IMR-90 (cell line): ENCODE data around the gene TTLL11. TPM values are rescaled to one million over a fixed set of nuclear protein-coding genes. Genes with fewer than 3 reads are reported as not detected.

Source experiments
- ATAC-seq: fragments of 200-7000 bp; cut with Tn5 transposase; 2 replicates; pipeline ENCODE4 v1.9.1; 2020; ENCODE audit warnings: low read depth, mild to moderate bottlenecking, moderate library complexity
- BruUV-seq: library from RNA; stranded (reverse); fragments of 400-500 nt; replicated peaks from 2 replicates; lab custom pipeline; 2021; lab: Mats Ljungman, UMichigan
- CTCF ChIA-PET: fragments of 300-600 bp; formaldehyde crosslinking; extraction: SDS; loops from one replicate; lab custom pipeline; 2021; ENCODE audit warnings: antibody characterized with exemption; lab: Yijun Ruan, JAX
- POLR2A ChIA-PET: fragments of 300-600 bp; sonication (Branson Sonifier 250); formaldehyde crosslinking; loops from one replicate; lab custom pipeline; 2022; ENCODE audit warnings: antibody characterized with exemption; ENCODE audit not compliant: unreplicated experiment; lab: Charles Lee
- DNase-seq: peaks from one replicate; pipeline ENCODE4 v3.0.0; 2013
- H2AFZ ChIP-seq: replicated peaks from 2 replicates; pipeline ENCODE3; 2013; ENCODE audit warnings: low read length, mild to moderate bottlenecking; ENCODE audit not compliant: poor library complexity
- H2AK5ac ChIP-seq: 2 replicates; pipeline ENCODE4 v1.6.1; 2013; ENCODE audit warnings: low read depth, low read length, inconsistent platforms
- H2AK9ac ChIP-seq: replicated peaks from 2 replicates; pipeline ENCODE3; 2013; ENCODE audit warnings: mild to moderate bottlenecking, low read depth, low read length, moderate library complexity; ENCODE audit not compliant: poor library complexity
- H2BK120ac ChIP-seq: 2 replicates; pipeline ENCODE4 v1.6.1; 2013; ENCODE audit warnings: low read depth, low read length, inconsistent platforms
- H2BK15ac ChIP-seq: 3 replicates; pipeline ENCODE4 v1.6.1; 2013; ENCODE audit warnings: low read depth, low read length, inconsistent platforms
- H2BK20ac ChIP-seq: 2 replicates; pipeline ENCODE4 v1.6.1; 2013; ENCODE audit warnings: low read depth, mild to moderate bottlenecking, inconsistent platforms, low read length, moderate library complexity
- H2BK5ac ChIP-seq: 2 replicates; pipeline ENCODE4 v1.6.1; 2013; ENCODE audit warnings: mild to moderate bottlenecking, low read depth, low read length, inconsistent platforms; ENCODE audit not compliant: poor library complexity, severe bottlenecking
- H3K14ac ChIP-seq: replicated peaks from 2 replicates; pipeline ENCODE4 v1.6.1; 2013; ENCODE audit warnings: low read depth, low read length, inconsistent platforms
- H3K18ac ChIP-seq: 2 replicates; pipeline ENCODE4 v1.6.1; 2013; ENCODE audit warnings: low read depth, low read length, control low read depth
- H3K23ac ChIP-seq: 2 replicates; pipeline ENCODE4 v1.6.1; 2013; ENCODE audit warnings: low read depth, low read length, inconsistent platforms
- H3K27ac ChIP-seq: 2 replicates; pipeline ENCODE4 v1.5.1; 2013; ENCODE audit warnings: mild to moderate bottlenecking, control low read depth, low read length; ENCODE audit not compliant: insufficient read depth
- H3K27me3 ChIP-seq: 2 replicates; pipeline ENCODE4 v1.6.1; 2013; ENCODE audit warnings: low read length; ENCODE audit not compliant: control insufficient read depth, insufficient read depth
- H3K36me3 ChIP-seq: 2 replicates; pipeline ENCODE4 v1.6.1; 2013; ENCODE audit warnings: low read length, mixed read lengths; ENCODE audit not compliant: control insufficient read depth, insufficient read depth
- H3K4ac ChIP-seq: 2 replicates; pipeline ENCODE4 v1.6.1; 2013; ENCODE audit warnings: low read depth, low read length, inconsistent platforms
- H3K4me1 ChIP-seq: 2 replicates; pipeline ENCODE4 v1.6.1; 2013; ENCODE audit warnings: low read length, mixed read lengths; ENCODE audit not compliant: control insufficient read depth, insufficient read depth
- H3K4me2 ChIP-seq: 2 replicates; pipeline ENCODE4 v1.6.1; 2013; ENCODE audit warnings: low read depth, mild to moderate bottlenecking, control low read depth, low read length, moderate library complexity
- H3K4me3 ChIP-seq: 2 replicates; pipeline ENCODE4 v1.5.1; 2013; ENCODE audit warnings: low read depth, mild to moderate bottlenecking, control low read depth, low read length, moderate library complexity; ENCODE audit not compliant: insufficient read depth
- H3K56ac ChIP-seq: 2 replicates; pipeline ENCODE4 v1.6.1; 2013; ENCODE audit warnings: low read length, inconsistent platforms; ENCODE audit not compliant: insufficient read depth; ENCODE audit errors: extremely low read depth
- H3K79me1 ChIP-seq, 2 experiments: 2 replicates each; pipeline ENCODE4 v1.6.1; 2013; ENCODE audit warnings: low read length in 2 of 2, inconsistent platforms in 1 of 2, low read depth in 1 of 2
- H3K9ac ChIP-seq: 2 replicates; pipeline ENCODE4 v1.6.1; 2013; ENCODE audit warnings: low read depth, low read length, control low read depth
- H3K9me1 ChIP-seq: 2 replicates; pipeline ENCODE4 v1.6.1; 2013; ENCODE audit warnings: low read length, inconsistent platforms; ENCODE audit not compliant: insufficient read depth
- H3K9me3 ChIP-seq: 2 replicates; pipeline ENCODE4 v1.6.1; 2013; ENCODE audit warnings: low read length; ENCODE audit not compliant: control insufficient read depth, insufficient read depth
- H4K20me1 ChIP-seq: 2 replicates; pipeline ENCODE4 v1.6.1; 2013; ENCODE audit warnings: low read length, inconsistent platforms; ENCODE audit not compliant: insufficient read depth
- H4K5ac ChIP-seq: 2 replicates; pipeline ENCODE4 v1.6.1; 2013; ENCODE audit warnings: mild to moderate bottlenecking, low read depth, low read length, control low read depth
- H4K8ac ChIP-seq, 2 experiments: 2 replicates each; pipeline ENCODE4 v1.6.1; 2013; ENCODE audit warnings: low read depth in 2 of 2, low read length in 2 of 2, control low read depth in 1 of 2, inconsistent platforms in 1 of 2
- H4K91ac ChIP-seq: 2 replicates; pipeline ENCODE4 v1.6.1; 2013; ENCODE audit warnings: low read depth, low read length, inconsistent platforms; ENCODE audit not compliant: insufficient read depth
- BHLHE40 ChIP-seq: fragments of 150-350 bp; IDR thresholded peaks from 2 replicates; pipeline ENCODE4 v1.6.1; 2016; ENCODE audit warnings: mild to moderate bottlenecking, low read depth, low read length
- CEBPB ChIP-seq: IDR thresholded peaks from 2 replicates; pipeline ENCODE4 v1.6.1; 2012; ENCODE audit warnings: low read depth, low read length, improper control_type of control experiment
- CHD1 ChIP-seq: IDR thresholded peaks from 2 replicates; pipeline ENCODE4 v1.6.1; 2012; ENCODE audit warnings: low read depth, low read length, improper control_type of control experiment
- CTCF ChIP-seq: conservative IDR thresholded peaks from 2 replicates; pipeline ENCODE4 v1.5.1; 2012; ENCODE audit warnings: mild to moderate bottlenecking, low read depth, low read length, improper control_type of control experiment
- ELK1 ChIP-seq: fragments of 150-350 bp; IDR thresholded peaks from 2 replicates; pipeline ENCODE4 v1.6.1; 2016; ENCODE audit warnings: low read depth, mild to moderate bottlenecking, low read length, moderate library complexity, borderline replicate concordance
- FOS ChIP-seq: fragments of 150-350 bp; IDR thresholded peaks from 2 replicates; pipeline ENCODE4 v1.6.1; 2016; ENCODE audit warnings: low read depth, low read length
- MAFK ChIP-seq: IDR thresholded peaks from 2 replicates; pipeline ENCODE4 v1.6.1; 2012; ENCODE audit warnings: low read depth, low read length, improper control_type of control experiment
- MAZ ChIP-seq: IDR thresholded peaks from 2 replicates; pipeline ENCODE4 v1.6.1; 2012; ENCODE audit warnings: low read depth, mild to moderate bottlenecking, low read length, improper control_type of control experiment, moderate library complexity, borderline replicate concordance
- MXI1 ChIP-seq: IDR thresholded peaks from 2 replicates; pipeline ENCODE4 v1.6.1; 2012; ENCODE audit warnings: low read depth, mild to moderate bottlenecking, low read length, moderate library complexity, borderline replicate concordance
- NFE2L2 ChIP-seq: fragments of 150-350 bp; IDR thresholded peaks from 2 replicates; pipeline ENCODE4 v1.6.1; 2016; ENCODE audit warnings: low read depth, mild to moderate bottlenecking, low read length
- POLR2A ChIP-seq: IDR thresholded peaks from 2 replicates; pipeline ENCODE4 v1.6.1; 2012; ENCODE audit warnings: mild to moderate bottlenecking, low read depth, low read length
- RAD21 ChIP-seq: IDR thresholded peaks from 2 replicates; pipeline ENCODE4 v1.6.1; 2012; ENCODE audit warnings: low read length, improper control_type of control experiment
- RCOR1 ChIP-seq: IDR thresholded peaks from 2 replicates; pipeline ENCODE4 v1.6.1; 2012; ENCODE audit warnings: mild to moderate bottlenecking, low read length, improper control_type of control experiment; ENCODE audit not compliant: insufficient replicate concordance
- RFX5 ChIP-seq: IDR thresholded peaks from 2 replicates; pipeline ENCODE4 v1.8.0; 2012; ENCODE audit warnings: low read depth, mild to moderate bottlenecking, low read length, moderate library complexity
- SMC3 ChIP-seq: fragments of 150-350 bp; IDR thresholded peaks from 2 replicates; pipeline ENCODE4 v1.6.1; 2016; ENCODE audit warnings: low read depth, mild to moderate bottlenecking, antibody characterized with exemption, low read length, moderate library complexity
- USF2 ChIP-seq: fragments of 150-350 bp; IDR thresholded peaks from 2 replicates; pipeline ENCODE4 v1.6.1; 2017; ENCODE audit warnings: mild to moderate bottlenecking, antibody characterized with exemption, low read length, low read depth
- WGBS, 2 experiments: methylation state at CpG; one replicate each; pipeline versions ENCODE4 v1.1.5 to v1.1.7; 2013; ENCODE audit warnings: missing lambda C conversion rate in 2 of 2; ENCODE audit not compliant: insufficient read length in 1 of 2; ENCODE audit errors: extremely low coverage in 2 of 2; 5-methylcytosine and 5-hydroxymethylcytosine counted together
- dilution Hi-C: fragments of 300-500 bp; cut with HindIII; formaldehyde crosslinking; loops from one replicate; pipeline ENCODE4 v1.14.3; 2018; ENCODE audit warnings: low sequenced_read_pairs; ENCODE audit not compliant: unreplicated experiment
- in situ Hi-C: fragments of 300-500 bp; cut with MboI; formaldehyde crosslinking; loops from 3 replicates; pipeline ENCODE4 v1.14.3; 2019; ENCODE audit warnings: low sequenced_read_pairs, inconsistent platforms, mixed read lengths
- intact Hi-C: fragments of 100-400 bp; cut with micrococcal nuclease; formaldehyde crosslinking; loops from 2 replicates; pipeline ENCODE4 v1.10.0; 2022
- polyA plus RNA-seq, 3 experiments: library from polyadenylated mRNA; depleted of rRNA; stranded (reverse); fragments of >200 nt; gene quantifications; 2 replicates each; pipeline ENCODE4 v1.2.3, GENCODE V29; 2012; ENCODE audit warnings: low replicate concordance in 1 of 3
- total RNA-seq: library from RNA; depleted of rRNA; stranded (reverse); fragments of >200 nt; gene quantifications from 2 replicates; pipeline ENCODE4 v1.2.3, GENCODE V29; 2012

Gene TTLL11
- total and polyA plus RNA-seq, 2 of the 4 experiments (the other 2 are of a cell fraction), result 2.0 to 4.6 TPM

- Histone ChIP-seq H3K14ac (no peak overlapping the region), H4K5ac (no peak overlapping the region), H2BK120ac (no peak overlapping the region), H2BK20ac (no peak overlapping the region), H4K8ac (no peak overlapping the region), H2BK5ac (no peak overlapping the region), H3K9me3 (no peaks in the 10 kb centered on the region), H4K20me1 (no peaks in the 10 kb centered on the region), H2AK5ac (peak overlapping the region; percentile 39; the same call in 1 of the 2 replicates), H3K27ac (no peak overlapping the region), H3K79me1 (no peaks in the 10 kb centered on the region), H3K18ac (no peak overlapping the region), H3K36me3 (no peaks in the 10 kb centered on the region), H2BK15ac (no peak overlapping the region), H2AK9ac (no peak overlapping the region), H3K9ac (no peak overlapping the region), H3K27me3 (peaks cover 2% of the 10 kb centered on the region; the same call in 1 of the 2 replicates), H3K9me1 (peaks cover 9% of the 10 kb centered on the region; the same call in 1 of the 2 replicates), H3K4me3 (no peak overlapping the region), H3K56ac (no peak overlapping the region), H3K23ac (no peak overlapping the region), H3K4ac (no peak overlapping the region), H3K4me2 (no peak overlapping the region), H2AFZ (no peak overlapping the region), H4K91ac (no peak overlapping the region), H3K4me1 (peaks cover 9% of the 10 kb centered on the region)
- intact Hi-C loops, result no loop called here
- dilution Hi-C loops, result no loop called here
- ATAC-seq (no peak), DNase-seq (no peak)
- ChIA-PET POLR2A (no interaction called here), CTCF (interaction anchor here (1.5 kb wide), 1 partner anchor 314 kb away, joined by 3 read pairs; no protein-coding TSS in a partner anchor)
- in situ Hi-C loops, result no loop called here
- BruUV-seq, result no TSS peak
- TF ChIP-seq MAZ (no peak), BHLHE40 (no peak), RFX5 (no peak), USF2 (no peak), MAFK (no peak), FOS (no peak), CTCF (no peak), RCOR1 (no peak), POLR2A (no peak), SMC3 (no peak), MXI1 (no peak), CEBPB (no peak), RAD21 (no peak), NFE2L2 (no peak), CHD1 (no peak), ELK1 (no peak)
- WGBS, 2 experiments, result 92% methylated on average over 2 of the region's 3 CpGs; no CpG with 5 or more reads in 1 of the 2 experiments
Observed at GRCh38 chr9:121860213-121860612, 232.9 kb downstream of the TTLL11 start.
